Esophagus (tissue), 2 donors: ENCODE results near the gene DRC3. TPM values are rescaled to one million over a fixed set of nuclear protein-coding genes. Genes with fewer than 3 reads are reported as not detected.

Experiments
- H3K27ac ChIP-seq, 2 donors: one replicate each; pipeline ENCODE4 v1.5.1; 2013; ENCODE audit warnings: low read depth in 2 of 2, mild to moderate bottlenecking in 2 of 2, inconsistent platforms in 1 of 2, low read length in 1 of 2, moderate library complexity in 1 of 2
- H3K27me3 ChIP-seq, 2 donors: one replicate each; pipeline ENCODE4 v1.6.1; 2013; ENCODE audit warnings: low read length in 2 of 2, control low read depth in 1 of 2, mild to moderate bottlenecking in 1 of 2; ENCODE audit not compliant: insufficient read depth in 2 of 2, control insufficient read depth in 1 of 2
- H3K36me3 ChIP-seq, 2 donors: one replicate each; pipeline ENCODE4 v1.6.1; 2013; ENCODE audit warnings: low read length in 1 of 2; ENCODE audit not compliant: control insufficient read depth in 2 of 2, insufficient read depth in 2 of 2
- H3K4me1 ChIP-seq, 2 donors: one replicate each; pipeline ENCODE4 v1.6.1; 2013; ENCODE audit warnings: low read length in 1 of 2; ENCODE audit not compliant: control insufficient read depth in 2 of 2, insufficient read depth in 2 of 2
- H3K4me3 ChIP-seq, 2 donors: one replicate each; pipeline ENCODE4 v1.5.1; 2013; ENCODE audit warnings: low read length in 2 of 2, mild to moderate bottlenecking in 2 of 2, low read depth in 1 of 2, moderate library complexity in 1 of 2
- H3K9me3 ChIP-seq, 2 donors: one replicate each; pipeline ENCODE4 v1.6.1; 2013; ENCODE audit warnings: mild to moderate bottlenecking in 2 of 2, low read depth in 1 of 2, low read length in 1 of 2, moderate library complexity in 1 of 2; ENCODE audit not compliant: control insufficient read depth in 2 of 2, insufficient read depth in 1 of 2
- WGBS, 2 donors: extraction: QIAGEN DNeasy Blood & Tissue Kit; methylation state at CpG; one replicate each; pipeline ENCODE4 v1.1.7; 2013; 5-methylcytosine and 5-hydroxymethylcytosine counted together
- polyA plus RNA-seq, 2 donors: library from polyadenylated mRNA; stranded (reverse); fragments of 200-250 nt; gene quantifications; one replicate each; pipeline ENCODE4 v1.2.3, GENCODE V29; 2013
- donor health status: healthy with polysubstance abuse.
- donor health status: Bipolar disorder and iron deficiency.

Gene DRC3
- polyA plus RNA-seq, 2 donors: 0.72 to 1.4 TPM

DNA sequence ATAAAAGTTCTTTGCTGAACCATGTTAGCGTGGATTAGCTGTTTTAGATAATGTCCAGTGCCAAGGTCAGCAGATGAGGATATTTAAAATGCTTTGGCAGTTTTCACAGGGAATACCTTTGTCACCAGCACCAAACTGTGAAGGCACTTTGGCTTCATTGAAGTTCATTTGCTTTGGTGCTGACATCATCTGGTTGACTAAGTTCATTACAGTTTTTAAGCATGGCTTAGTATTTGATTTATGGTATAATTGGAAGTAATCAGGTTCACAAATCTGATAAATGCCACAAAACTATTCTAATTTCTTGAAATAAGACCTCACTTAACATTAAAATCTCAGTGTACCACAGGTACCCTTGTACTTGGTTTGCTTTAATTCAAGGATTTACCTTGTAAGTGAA is 70.8 kb downstream of the DRC3 start:
- Histone ChIP-seq H3K27me3 (no peaks in the 10 kb centered on the region), H3K4me3 (no peak overlapping the region), H3K9me3 (no peaks in the 10 kb centered on the region), H3K4me1 (peaks cover 0 to 13% of the 10 kb centered on the region in 2 donors), H3K36me3 (peaks cover 7 to 8% of the 10 kb centered on the region in 2 donors), H3K27ac (no peak overlapping the region)
- WGBS, 2 donors: 44 to 68% methylated on average over 1 of the region's 1 CpG

DNA sequence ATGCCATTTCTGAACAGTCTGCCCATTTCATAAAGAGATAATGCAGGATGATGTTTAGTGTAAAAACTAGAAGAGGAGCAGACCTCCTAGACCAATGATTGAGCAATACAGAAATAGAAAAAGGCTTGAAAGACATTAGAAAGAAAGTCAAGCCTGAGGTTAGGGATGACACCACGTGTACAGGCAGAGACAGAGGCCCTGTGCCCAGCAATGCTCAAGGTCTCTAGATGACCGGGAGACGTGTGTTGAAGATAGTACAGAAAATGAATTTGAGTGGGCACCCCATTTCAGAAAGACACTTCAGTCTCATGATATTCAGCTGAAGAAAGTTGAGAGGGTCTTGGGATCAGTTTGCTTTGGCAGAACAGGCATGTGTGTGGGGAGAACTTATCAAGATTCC is 71.9 kb downstream of the DRC3 start:
- Histone ChIP-seq H3K27me3 (no peaks in the 10 kb centered on the region), H3K4me1 (peaks cover 0 to 13% of the 10 kb centered on the region in 2 donors), H3K9me3 (no peaks in the 10 kb centered on the region), H3K36me3 (peaks cover 7 to 8% of the 10 kb centered on the region in 2 donors), H3K4me3 (no peak overlapping the region), H3K27ac (no peak overlapping the region)
- WGBS, 2 donors: 86 to 91% methylated on average over 3 of the region's 3 CpGs

DNA sequence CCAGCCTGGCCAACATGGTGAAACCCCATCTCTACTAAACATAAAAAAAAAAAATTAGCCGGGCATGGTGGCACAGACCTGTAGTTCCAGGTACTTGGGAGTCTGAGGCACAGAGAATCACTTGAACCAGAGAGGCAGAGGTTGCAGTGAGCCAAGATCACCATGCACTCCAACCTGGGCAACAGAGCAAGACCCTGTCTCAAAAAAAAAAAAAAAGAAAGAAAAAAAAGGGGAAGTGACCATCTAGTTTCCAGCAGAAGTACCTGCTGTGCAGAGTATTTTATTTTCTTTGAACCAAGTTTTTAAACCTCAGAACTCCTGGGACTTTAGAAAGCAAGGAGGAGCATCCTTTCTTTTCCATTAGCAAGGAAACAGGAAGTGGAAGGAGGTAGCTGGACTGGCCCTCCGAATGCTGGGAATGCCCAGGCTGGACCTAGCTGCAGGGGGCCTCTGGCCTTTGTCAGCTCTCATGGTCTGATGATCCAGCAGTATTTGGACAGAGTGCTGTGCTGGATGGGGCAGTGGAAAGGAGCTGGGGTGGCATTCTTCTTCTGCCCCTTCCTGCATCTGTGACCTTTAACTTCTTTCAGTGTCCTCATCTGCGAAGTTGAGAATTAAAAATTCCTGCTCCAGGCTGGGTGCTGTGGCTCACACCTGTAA is 73.2 kb downstream of the DRC3 start:
- 83 to 85% methylated on average over 3 of the region's 3 CpGs for WGBS, 2 donors
- no peak overlapping the region for H3K27ac ChIP-seq
- H3K4me1 ChIP-seq: peaks cover 0 to 5% of the 10 kb centered on the region in 2 donors
- no peaks in the 10 kb centered on the region for H3K27me3 ChIP-seq
- H3K9me3 ChIP-seq: no peaks in the 10 kb centered on the region
- H3K4me3 ChIP-seq: no peak overlapping the region
- H3K36me3 ChIP-seq: peaks cover 7 to 8% of the 10 kb centered on the region in 2 donors

DNA sequence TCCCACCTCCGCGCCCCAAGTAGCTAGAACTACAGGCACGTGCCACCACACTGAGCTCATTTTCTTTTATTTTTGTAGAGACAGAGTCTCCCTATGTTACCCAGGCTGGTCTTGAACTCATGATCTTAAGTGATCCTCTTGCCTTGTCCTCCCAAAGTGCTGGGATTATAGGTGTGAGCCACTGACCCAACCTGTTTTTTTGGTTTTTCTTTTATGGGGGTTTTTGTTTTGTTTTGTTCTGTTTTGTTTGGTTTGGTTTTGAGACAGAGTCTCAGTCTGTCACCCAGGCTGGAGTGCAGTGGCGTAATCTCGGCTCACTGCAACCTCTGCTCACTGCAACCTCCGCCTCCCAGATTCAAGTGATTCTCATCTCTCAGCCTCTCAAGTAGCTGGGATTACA is 82.9 kb downstream of the DRC3 start:
- no peaks in the 10 kb centered on the region for H3K4me1 ChIP-seq
- H3K9me3 ChIP-seq: no peaks in the 10 kb centered on the region
- no peak overlapping the region for H3K4me3 ChIP-seq
- no peaks in the 10 kb centered on the region for H3K27me3 ChIP-seq
- no peak overlapping the region for H3K27ac ChIP-seq
- peaks cover 19 to 23% of the 10 kb centered on the region in 2 donors for H3K36me3 ChIP-seq
- WGBS, 2 donors: 95 to 96% methylated on average over 6 of the region's 6 CpGs

DNA sequence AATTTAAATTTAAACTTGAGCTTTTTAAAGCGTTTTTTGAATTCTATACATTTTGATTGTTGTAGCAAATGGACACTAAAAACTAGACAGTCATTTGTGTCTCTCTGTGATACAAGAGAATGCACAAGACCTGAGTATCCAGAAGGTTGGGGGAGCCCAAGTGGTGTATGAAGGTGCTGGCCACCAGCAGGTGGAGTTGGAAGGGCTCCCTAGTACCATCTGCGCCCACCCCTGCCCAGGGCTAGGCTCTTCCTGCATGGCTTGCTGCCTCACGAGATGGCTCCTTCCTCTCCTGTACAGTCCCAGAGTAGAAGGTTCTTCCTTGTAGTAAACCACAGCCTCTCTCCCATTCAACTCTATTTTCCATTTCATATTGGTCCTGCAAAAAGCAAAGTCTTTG is 83.6 kb downstream of the DRC3 start:
- 88 to 90% methylated on average over 3 of the region's 3 CpGs for WGBS, 2 donors
- no peak overlapping the region for H3K27ac ChIP-seq
- no peaks in the 10 kb centered on the region for H3K4me1 ChIP-seq
- H3K4me3 ChIP-seq: no peak overlapping the region
- H3K27me3 ChIP-seq: no peaks in the 10 kb centered on the region
- no peaks in the 10 kb centered on the region for H3K9me3 ChIP-seq
- peaks cover 19 to 23% of the 10 kb centered on the region in 2 donors for H3K36me3 ChIP-seq

DNA sequence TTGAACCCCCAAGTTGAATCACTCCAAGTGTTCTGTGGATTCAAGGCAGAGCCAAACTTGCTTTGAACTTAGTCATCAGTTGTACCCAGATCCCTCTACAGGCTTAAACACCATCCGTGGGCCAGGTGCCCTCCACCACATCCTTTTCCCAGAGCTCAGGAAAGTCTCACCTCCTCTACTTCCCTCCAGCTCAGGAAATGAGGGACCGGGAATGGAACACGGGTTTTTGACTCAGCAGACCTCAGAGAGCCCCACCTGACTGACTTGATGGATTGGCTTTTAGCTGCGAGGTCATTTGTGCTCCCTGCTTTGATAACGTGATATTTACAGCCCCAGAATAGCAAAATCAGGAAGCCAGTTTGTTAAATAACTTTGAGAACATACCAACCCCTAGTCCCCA is 86.6 kb downstream of the DRC3 start:
- H3K4me1 ChIP-seq: no peaks in the 10 kb centered on the region
- 66 to 71% methylated on average over 5 of the region's 5 CpGs for WGBS, 2 donors
- no peak overlapping the region for H3K27ac ChIP-seq
- H3K4me3 ChIP-seq: no peak overlapping the region
- H3K9me3 ChIP-seq: no peaks in the 10 kb centered on the region
- no peaks in the 10 kb centered on the region for H3K27me3 ChIP-seq
- H3K36me3 ChIP-seq: peaks cover 24 to 26% of the 10 kb centered on the region in 2 donors

DNA sequence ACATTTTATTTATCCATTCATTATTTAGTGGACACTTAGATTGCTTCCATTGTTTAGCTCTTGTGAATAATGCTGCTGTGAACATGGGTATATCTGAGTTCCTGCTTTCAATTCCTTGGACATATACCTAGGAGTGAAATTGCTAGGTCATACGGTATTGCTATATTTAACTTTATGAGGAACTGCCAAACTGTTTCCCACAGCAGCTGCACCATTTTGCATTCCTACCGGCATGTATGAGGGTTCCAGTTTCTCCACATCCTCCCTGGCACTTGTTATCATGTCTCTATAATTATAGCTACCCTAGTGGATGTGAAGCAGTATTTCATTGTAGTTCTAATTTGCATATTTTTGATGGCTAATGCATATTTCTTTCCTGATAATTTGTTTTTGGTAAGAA is 91.4 kb downstream of the DRC3 start:
- 78 to 79% methylated on average over 2 of the region's 2 CpGs for WGBS, 2 donors
- no peak overlapping the region for H3K4me3 ChIP-seq
- peaks cover 16 to 21% of the 10 kb centered on the region in 2 donors for H3K36me3 ChIP-seq
- H3K9me3 ChIP-seq: no peaks in the 10 kb centered on the region
- H3K27ac ChIP-seq: no peak overlapping the region
- H3K27me3 ChIP-seq: no peaks in the 10 kb centered on the region
- H3K4me1 ChIP-seq: no peaks in the 10 kb centered on the region

DNA sequence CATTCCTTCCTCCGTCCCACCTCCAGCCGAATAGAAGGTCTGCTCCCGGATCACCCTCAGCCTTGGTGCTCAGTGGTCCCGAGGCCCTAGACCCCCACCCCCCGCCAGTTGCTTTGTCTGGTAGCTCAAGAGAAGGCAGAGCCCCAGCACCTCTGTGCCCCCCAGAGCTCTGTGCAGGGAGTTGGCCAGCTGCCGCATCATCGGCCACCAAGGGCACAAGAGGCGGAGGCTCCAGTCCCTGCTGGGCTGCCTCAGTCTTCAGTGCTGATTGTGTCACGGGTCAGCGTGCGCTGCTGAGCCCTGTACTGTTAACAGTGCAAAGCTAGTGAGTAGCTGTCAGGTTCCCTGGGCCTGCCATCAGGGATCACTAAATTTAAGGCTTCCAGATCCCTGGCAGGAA is 92.9 kb downstream of the DRC3 start:
- 93 to 94% methylated on average over 11 of the region's 11 CpGs for WGBS, 2 donors

More for the DNA sequence above, 92.9 kb downstream of the DRC3 start:
- no peak overlapping the region for H3K4me3 ChIP-seq
- H3K9me3 ChIP-seq: no peaks in the 10 kb centered on the region
- H3K36me3 ChIP-seq: peaks cover 16 to 18% of the 10 kb centered on the region in 2 donors
- no peaks in the 10 kb centered on the region for H3K4me1 ChIP-seq
- no peak overlapping the region for H3K27ac ChIP-seq
- no peaks in the 10 kb centered on the region for H3K27me3 ChIP-seq
